CD4-positive, alpha-beta T cell treated with Interleukin-21 for 1 hour (primary cell): ENCODE measurements around the gene LARP1.
A peak's percentile ranks its signal among the peaks of the same experiment; 100 is the strongest.
"Not testable (repeated sequence)": the region's sequence is repeated elsewhere in the genome, so short reads cannot be mapped to it uniquely, and the experiment has no call there.

Source experiments
- DNase-seq: peaks from one replicate; pipeline ENCODE4 v3.0.0-alpha.2; 2020

LARP1 gene

GRCh38 chr5:154735362-154735761, 19.8 kb upstream of the LARP1 start:
- not testable (repeated sequence) for DNase-seq

GRCh38 chr5:154736372-154736771, 18.8 kb upstream of the LARP1 start:
- DNase-seq, result not testable (repeated sequence)

- no peak for DNase-seq
Measured at GRCh38 chr5:154737667-154738320, 17.4 kb upstream of the LARP1 start.

- DNase-seq, result no peak
Measured at GRCh38 chr5:154740483-154740882, 14.7 kb upstream of the LARP1 start.

GRCh38 chr5:154740957-154741356, 14.2 kb upstream of the LARP1 start:
- DNase-seq, result no peak

- DNase-seq, result no peak
Measured at GRCh38 chr5:154741415-154741814, 13.8 kb upstream of the LARP1 start.

- no peak for DNase-seq
Measured at GRCh38 chr5:154743812-154744211, 11.4 kb upstream of the LARP1 start.

GRCh38 chr5:154745349-154745748, 9.8 kb upstream of the LARP1 start:
- no peak for DNase-seq

- DNase-seq, result no peak
Measured at GRCh38 chr5:154749491-154749890, 5.7 kb upstream of the LARP1 start.

GRCh38 chr5:154750641-154751040, 4.5 kb upstream of the LARP1 start:
- DNase-seq, result not testable (repeated sequence)

- no peak for DNase-seq
Measured at GRCh38 chr5:154751854-154752253, 3.3 kb upstream of the LARP1 start.

GRCh38 chr5:154753792-154754191, 1.4 kb upstream of the LARP1 start:
- DNase-seq, result no peak

- DNase-seq, result peak; percentile 99
Measured at GRCh38 chr5:154754460-154755360, 467 bp upstream of the LARP1 start.

GRCh38 chr5:154756009-154756867, 1.1 kb downstream of the LARP1 start:
- peak; percentile 54 for DNase-seq

GRCh38 chr5:154756868-154757813, 2.0 kb downstream of the LARP1 start:
- peak; percentile 59 for DNase-seq

GRCh38 chr5:154757814-154758406, 2.7 kb downstream of the LARP1 start:
- DNase-seq, result peak; percentile 43

- no peak for DNase-seq
Measured at GRCh38 chr5:154758493-154758892, 3.3 kb downstream of the LARP1 start.

- DNase-seq, result no peak
Measured at GRCh38 chr5:154758977-154759376, 3.8 kb downstream of the LARP1 start.

- not testable (repeated sequence) for DNase-seq
Measured at GRCh38 chr5:154759868-154760267, 4.7 kb downstream of the LARP1 start.

- DNase-seq, result peak; percentile 36
Measured at GRCh38 chr5:154761046-154761736, 6.0 kb downstream of the LARP1 start.

GRCh38 chr5:154762261-154762660, 7.1 kb downstream of the LARP1 start:
- DNase-seq, result no peak
